Skeletal muscle satellite cell (primary cell): ENCODE data around the gene NOD2.

ENCODE experiments used
- H3K27me3 ChIP-seq: 2 replicates; pipeline ENCODE4 v1.7.0; 2013; ENCODE audit warnings: low read length; ENCODE audit not compliant: control insufficient read depth, insufficient read depth
- H3K36me3 ChIP-seq: 2 replicates; pipeline ENCODE4 v1.7.0; 2013; ENCODE audit warnings: mild to moderate bottlenecking, control low read depth, low read length; ENCODE audit not compliant: insufficient read depth
- H3K4me1 ChIP-seq: 2 replicates; pipeline ENCODE4 v1.7.0; 2013; ENCODE audit warnings: low read length; ENCODE audit not compliant: control insufficient read depth, insufficient read depth
- H3K4me2 ChIP-seq: 2 replicates; pipeline ENCODE4 v1.7.0; 2013; ENCODE audit warnings: mild to moderate bottlenecking, low read length
- H3K4me3 ChIP-seq: 2 replicates; pipeline ENCODE4 v1.7.0; 2013; ENCODE audit warnings: low read length
- H3K9ac ChIP-seq: 2 replicates; pipeline ENCODE4 v1.7.0; 2013; ENCODE audit warnings: mild to moderate bottlenecking, low read depth, low read length, moderate library complexity
- H3K9me3 ChIP-seq: replicated peaks from 2 replicates; pipeline ENCODE4 v1.7.0; 2013; ENCODE audit warnings: mild to moderate bottlenecking, control low read depth, low read length

The NOD2 gene

GRCh38 chr16:50709980-50710379, 16.6 kb downstream of the NOD2 start:
- H3K4me1 ChIP-seq: peaks cover 11% of the 10 kb centered on the region
- no peaks in the 10 kb centered on the region for H3K36me3 ChIP-seq
- H3K9ac ChIP-seq: no peak overlapping the region
- no peak overlapping the region for H3K4me2 ChIP-seq
- H3K9me3 ChIP-seq: no peaks in the 10 kb centered on the region
- H3K27me3 ChIP-seq: no peaks in the 10 kb centered on the region
- H3K4me3 ChIP-seq: no peak overlapping the region

DNA sequence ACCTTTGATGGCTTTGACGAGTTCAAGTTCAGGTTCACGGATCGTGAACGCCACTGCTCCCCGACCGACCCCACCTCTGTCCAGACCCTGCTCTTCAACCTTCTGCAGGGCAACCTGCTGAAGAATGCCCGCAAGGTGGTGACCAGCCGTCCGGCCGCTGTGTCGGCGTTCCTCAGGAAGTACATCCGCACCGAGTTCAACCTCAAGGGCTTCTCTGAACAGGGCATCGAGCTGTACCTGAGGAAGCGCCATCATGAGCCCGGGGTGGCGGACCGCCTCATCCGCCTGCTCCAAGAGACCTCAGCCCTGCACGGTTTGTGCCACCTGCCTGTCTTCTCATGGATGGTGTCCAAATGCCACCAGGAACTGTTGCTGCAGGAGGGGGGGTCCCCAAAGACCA, 17.6 kb downstream of the NOD2 start:
- Histone ChIP-seq H3K4me1 (peaks cover 11% of the 10 kb centered on the region), H3K36me3 (no peaks in the 10 kb centered on the region), H3K9ac (no peak overlapping the region)

DNA sequence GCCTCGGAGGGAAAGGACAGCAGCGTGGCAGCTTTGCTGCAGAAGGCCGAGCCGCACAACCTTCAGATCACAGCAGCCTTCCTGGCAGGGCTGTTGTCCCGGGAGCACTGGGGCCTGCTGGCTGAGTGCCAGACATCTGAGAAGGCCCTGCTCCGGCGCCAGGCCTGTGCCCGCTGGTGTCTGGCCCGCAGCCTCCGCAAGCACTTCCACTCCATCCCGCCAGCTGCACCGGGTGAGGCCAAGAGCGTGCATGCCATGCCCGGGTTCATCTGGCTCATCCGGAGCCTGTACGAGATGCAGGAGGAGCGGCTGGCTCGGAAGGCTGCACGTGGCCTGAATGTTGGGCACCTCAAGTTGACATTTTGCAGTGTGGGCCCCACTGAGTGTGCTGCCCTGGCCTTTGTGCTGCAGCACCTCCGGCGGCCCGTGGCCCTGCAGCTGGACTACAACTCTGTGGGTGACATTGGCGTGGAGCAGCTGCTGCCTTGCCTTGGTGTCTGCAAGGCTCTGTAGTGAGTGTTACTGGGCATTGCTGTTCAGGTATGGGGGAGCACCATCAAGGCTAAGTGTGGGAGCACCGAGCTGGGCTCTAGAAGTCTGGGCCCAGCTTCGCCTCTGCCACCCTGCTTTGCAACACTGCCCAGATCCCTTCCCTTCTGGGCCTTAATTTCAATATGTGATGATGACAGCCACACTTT, 18.6 kb downstream of the NOD2 start:
- H3K36me3 ChIP-seq: no peaks in the 10 kb centered on the region
- H3K9ac ChIP-seq: no peak overlapping the region
- peaks cover 11% of the 10 kb centered on the region for H3K4me1 ChIP-seq
- no peaks in the 10 kb centered on the region for H3K9me3 ChIP-seq
- peak overlapping the region; percentile 14 for H3K4me2 ChIP-seq
- no peaks in the 10 kb centered on the region for H3K27me3 ChIP-seq
- H3K4me3 ChIP-seq: no peak overlapping the region

More for the DNA sequence above, 17.6 kb downstream of the NOD2 start:
- no peak overlapping the region for H3K4me2 ChIP-seq
- H3K9me3 ChIP-seq: no peaks in the 10 kb centered on the region
- H3K4me3 ChIP-seq: no peak overlapping the region
- no peaks in the 10 kb centered on the region for H3K27me3 ChIP-seq

GRCh38 chr16:50712560-50712898, 19.1 kb downstream of the NOD2 start:
- H3K4me2 ChIP-seq: no peak overlapping the region
- H3K4me1 ChIP-seq: peaks cover 11% of the 10 kb centered on the region
- no peak overlapping the region for H3K4me3 ChIP-seq
- H3K36me3 ChIP-seq: no peaks in the 10 kb centered on the region
- H3K9me3 ChIP-seq: no peaks in the 10 kb centered on the region
- no peak overlapping the region for H3K9ac ChIP-seq
- no peaks in the 10 kb centered on the region for H3K27me3 ChIP-seq

DNA sequence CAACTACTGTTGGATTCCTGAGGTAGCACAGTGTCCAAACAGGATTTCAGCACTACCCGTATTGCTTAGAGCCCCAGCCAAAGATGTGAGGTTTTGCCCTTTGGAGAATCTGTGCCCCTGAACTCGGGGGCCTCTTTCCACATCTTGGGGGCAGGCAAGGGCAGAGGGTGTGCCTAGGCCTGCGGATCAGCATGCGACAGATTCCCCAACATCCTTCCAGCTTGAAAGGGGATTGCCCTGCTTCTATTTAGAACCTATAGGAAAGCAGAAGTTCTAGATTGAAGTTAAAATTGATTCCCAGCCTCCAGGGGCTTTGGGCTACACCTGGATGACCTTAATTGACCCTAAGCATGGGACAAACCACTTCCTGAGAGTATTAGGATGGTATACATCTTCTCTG, 19.6 kb downstream of the NOD2 start:
- Histone ChIP-seq H3K4me3 (no peak overlapping the region), H3K36me3 (no peaks in the 10 kb centered on the region), H3K9ac (no peak overlapping the region), H3K9me3 (no peaks in the 10 kb centered on the region), H3K27me3 (no peaks in the 10 kb centered on the region), H3K4me1 (peaks cover 11% of the 10 kb centered on the region), H3K4me2 (no peak overlapping the region)

- H3K4me2 ChIP-seq: no peak overlapping the region
- no peaks in the 10 kb centered on the region for H3K9me3 ChIP-seq
- H3K4me1 ChIP-seq: peaks cover 3% of the 10 kb centered on the region
- H3K9ac ChIP-seq: no peak overlapping the region
- no peaks in the 10 kb centered on the region for H3K27me3 ChIP-seq
- no peaks in the 10 kb centered on the region for H3K36me3 ChIP-seq
- H3K4me3 ChIP-seq: no peak overlapping the region
Observed at GRCh38 chr16:50717091-50717490, 23.7 kb downstream of the NOD2 start.

GRCh38 chr16:50717494-50717893, 24.1 kb downstream of the NOD2 start:
- Histone ChIP-seq H3K27me3 (no peaks in the 10 kb centered on the region), H3K4me2 (no peak overlapping the region), H3K4me3 (no peak overlapping the region), H3K9me3 (no peaks in the 10 kb centered on the region), H3K9ac (no peak overlapping the region), H3K4me1 (no peaks in the 10 kb centered on the region), H3K36me3 (no peaks in the 10 kb centered on the region)

GRCh38 chr16:50718061-50718760, 24.8 kb downstream of the NOD2 start:
- Histone ChIP-seq H3K4me2 (no peak overlapping the region), H3K9me3 (no peaks in the 10 kb centered on the region), H3K4me3 (no peak overlapping the region), H3K27me3 (no peaks in the 10 kb centered on the region), H3K4me1 (no peaks in the 10 kb centered on the region), H3K36me3 (no peaks in the 10 kb centered on the region), H3K9ac (no peak overlapping the region)

- Histone ChIP-seq H3K36me3 (no peaks in the 10 kb centered on the region), H3K9me3 (no peaks in the 10 kb centered on the region), H3K4me2 (no peak overlapping the region), H3K4me3 (no peak overlapping the region), H3K9ac (no peak overlapping the region), H3K27me3 (no peaks in the 10 kb centered on the region), H3K4me1 (no peaks in the 10 kb centered on the region)
Observed at GRCh38 chr16:50718761-50719400, 25.5 kb downstream of the NOD2 start.

- Histone ChIP-seq H3K4me1 (no peaks in the 10 kb centered on the region), H3K9me3 (no peaks in the 10 kb centered on the region), H3K9ac (no peak overlapping the region), H3K27me3 (no peaks in the 10 kb centered on the region), H3K4me3 (no peak overlapping the region), H3K4me2 (no peak overlapping the region), H3K36me3 (no peaks in the 10 kb centered on the region)
Observed at GRCh38 chr16:50719401-50720337, 26.3 kb downstream of the NOD2 start.
